HepG2 (cell line): ENCODE results near the gene CTSW. TPM values are rescaled to one million over a fixed set of nuclear protein-coding genes. Genes with fewer than 3 reads are reported as not detected.

Source experiments
- AGO1 ChIP-seq: fragments of 200-400 bp; formaldehyde crosslinking; IDR thresholded peaks from 2 replicates; pipeline ENCODE4 v1.6.1; 2017; ENCODE audit warnings: mild to moderate bottlenecking, low read depth, low read length, moderate library complexity; ENCODE audit not compliant: poor library complexity, severe bottlenecking
- CCAR2 ChIP-seq: fragments of 200-400 bp; formaldehyde crosslinking; optimal IDR thresholded peaks from 2 replicates; pipeline ENCODE3; 2018; ENCODE audit warnings: low read depth, mild to moderate bottlenecking, low read length, moderate library complexity
- DR1 ChIP-seq: sonication (generic); formaldehyde crosslinking; IDR thresholded peaks from 2 replicates; pipeline ENCODE4 v1.8.0; 2021; ENCODE audit warnings: mild to moderate bottlenecking, missing genetic modification reagents, inconsistent platforms
- GLI4 ChIP-seq: sonication (generic); formaldehyde crosslinking; IDR thresholded peaks from 2 replicates; pipeline ENCODE4 v1.5.1; 2020; ENCODE audit warnings: missing genetic modification reagents, mild to moderate bottlenecking, moderate library complexity, borderline replicate concordance
- HDAC6 ChIP-seq: fragments of 200-600 bp; sonication (generic); IDR thresholded peaks from 2 replicates; pipeline ENCODE4 v1.7.0; 2017; ENCODE audit warnings: mild to moderate bottlenecking, antibody characterized with exemption, low read length, low read depth
- IKZF1 ChIP-seq: fragments of 450-650 bp; IDR thresholded peaks from 2 replicates; pipeline ENCODE4 v1.7.1; 2016
- REXO4 ChIP-seq: sonication (generic); formaldehyde crosslinking; IDR thresholded peaks from 2 replicates; pipeline ENCODE4 v1.8.0; 2022; ENCODE audit warnings: missing genetic modification reagents, mild to moderate bottlenecking, borderline replicate concordance
- RFX5 ChIP-seq: IDR thresholded peaks from 2 replicates; pipeline ENCODE4 v1.6.1; 2011; ENCODE audit warnings: low read depth, low read length, improper control_type of control experiment
- SNAPC2 ChIP-seq: sonication (generic); formaldehyde crosslinking; IDR thresholded peaks from 2 replicates; pipeline ENCODE4 v1.8.1; 2022; ENCODE audit warnings: mild to moderate bottlenecking, missing genetic modification reagents
- SP2 ChIP-seq: sonication (generic); formaldehyde crosslinking; IDR thresholded peaks from 2 replicates; pipeline ENCODE4 v1.5.1; 2020; ENCODE audit warnings: mild to moderate bottlenecking, missing genetic modification reagents
- STAG1 ChIP-seq: sonication (generic); formaldehyde crosslinking; IDR thresholded peaks from 2 replicates; pipeline ENCODE4 v1.4.0; 2020; ENCODE audit warnings: missing genetic modification reagents
- ZFP1 ChIP-seq: IDR thresholded peaks from 2 replicates; pipeline ENCODE4 v1.6.1; 2016
- ZMAT3 ChIP-seq: sonication (generic); formaldehyde crosslinking; conservative IDR thresholded peaks from 2 replicates; pipeline ENCODE4 v1.7.0; 2021; ENCODE audit warnings: missing genetic modification reagents
- ZNF292 ChIP-seq: sonication (generic); formaldehyde crosslinking; IDR thresholded peaks from 2 replicates; pipeline ENCODE4 v1.8.1; 2022; ENCODE audit warnings: mild to moderate bottlenecking, low read depth, missing genetic modification reagents, borderline replicate concordance
- ZNF317 ChIP-seq: sonication (generic); formaldehyde crosslinking; IDR thresholded peaks from 2 replicates; pipeline ENCODE4 v1.5.0; 2020; ENCODE audit warnings: mild to moderate bottlenecking, missing genetic modification reagents
- ZNF335 ChIP-seq: sonication (generic); formaldehyde crosslinking; IDR thresholded peaks from 2 replicates; pipeline ENCODE4 v1.4.0; 2020; ENCODE audit warnings: missing genetic modification reagents
- ZNF552 ChIP-seq: sonication (generic); formaldehyde crosslinking; IDR thresholded peaks from 2 replicates; pipeline ENCODE4 v1.9.0; 2022; ENCODE audit warnings: missing genetic modification reagents, mild to moderate bottlenecking, borderline replicate concordance
- polyA plus RNA-seq, 8 experiments: library from polyadenylated mRNA; depleted of rRNA in 3 of 8; stranded (reverse) in 7 of 8; unstranded in 1 of 8; fragments of >200 nt; fragmentation: Illumina TruSeq in 4 of 8; extraction: Trizol in 4 of 8; gene quantifications; 2 replicates each; pipeline versions ENCODE4 v1.2.1 to v1.2.3, GENCODE V29; 2011 to 2016; ENCODE audit warnings: low read depth in 4 of 8, missing spikeins in 1 of 8, mixed read lengths in 1 of 8; ENCODE audit not compliant: insufficient read depth in 1 of 8
- total RNA-seq, 5 experiments: library from RNA; depleted of rRNA; stranded (reverse); fragments of >200 nt; fragmentation: Illumina TruSeq; extraction: Trizol; gene quantifications; 2 replicates each; pipeline ENCODE4 v1.2.3, GENCODE V29; 2016; ENCODE audit warnings: low read depth in 1 of 5
- TF ChIP-seq, protein P1 (sequence below): IDR thresholded peaks from 2 replicates; pipeline ENCODE4 v1.6.1; 2012; ENCODE audit warnings: low read depth, low read length, improper control_type of control experiment
- TF ChIP-seq, protein P2 (sequence below): sonication (generic); formaldehyde crosslinking; IDR thresholded peaks from 2 replicates; pipeline ENCODE4 v1.8.1; 2023; ENCODE audit warnings: mild to moderate bottlenecking, missing genetic modification reagents, borderline replicate concordance
- TF ChIP-seq, protein P3 (sequence below): sonication (generic); formaldehyde crosslinking; IDR thresholded peaks from 2 replicates; pipeline ENCODE4 v1.4.0; 2020; ENCODE audit warnings: mild to moderate bottlenecking, missing genetic modification reagents
- TF ChIP-seq, protein P4 (sequence below): sonication (generic); formaldehyde crosslinking; IDR thresholded peaks from 2 replicates; pipeline ENCODE4 v1.8.1; 2022; ENCODE audit warnings: mild to moderate bottlenecking, missing genetic modification reagents
- TF ChIP-seq, protein P5 (sequence below): sonication (generic); formaldehyde crosslinking; IDR thresholded peaks from 2 replicates; pipeline ENCODE4 v1.8.0; 2022; ENCODE audit warnings: low read depth, missing genetic modification reagents
- TF ChIP-seq, protein P6 (sequence below): sonication (generic); formaldehyde crosslinking; IDR thresholded peaks from 2 replicates; pipeline ENCODE4 v1.8.1; 2023; ENCODE audit warnings: missing genetic modification reagents, mild to moderate bottlenecking, borderline replicate concordance

The CTSW gene
- total and polyA plus RNA-seq, 2 of the 13 experiments (the other 11 are each of a cell fraction or from before 2014, with no cell fraction given): 0.09 TPM; not detected in 1

DNA sequence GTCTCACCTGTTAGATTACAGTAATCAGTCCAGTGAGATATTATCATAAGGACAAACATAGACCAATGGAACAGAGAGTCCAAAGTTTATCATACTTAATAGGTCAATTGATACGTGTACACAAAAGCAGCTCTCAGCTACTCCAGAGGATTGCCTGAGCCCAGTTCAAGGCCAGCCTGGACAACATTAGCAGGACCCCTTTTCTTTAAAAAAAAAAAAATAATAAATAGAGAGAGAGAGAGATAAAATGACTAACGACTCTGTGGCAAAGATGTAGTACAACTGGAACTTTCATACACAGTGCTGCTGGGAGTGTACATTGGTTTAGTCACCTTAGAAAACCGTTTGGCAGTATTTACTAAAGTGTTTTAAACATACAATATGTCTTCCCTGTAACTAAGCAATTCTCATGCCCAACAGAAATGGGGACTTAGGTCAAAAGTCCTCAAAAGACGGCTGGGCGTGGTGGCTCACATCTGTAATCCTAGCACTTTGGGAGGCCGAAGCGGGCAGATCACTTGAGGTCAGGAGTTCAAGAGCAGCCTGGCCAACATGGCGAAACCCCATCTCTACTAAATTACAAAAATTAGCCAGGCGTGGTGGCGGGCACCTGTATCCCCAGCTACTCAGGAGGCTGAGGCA lies 35.3 kb upstream of the CTSW start (continued):
- TF ChIP-seq, protein P1, sequence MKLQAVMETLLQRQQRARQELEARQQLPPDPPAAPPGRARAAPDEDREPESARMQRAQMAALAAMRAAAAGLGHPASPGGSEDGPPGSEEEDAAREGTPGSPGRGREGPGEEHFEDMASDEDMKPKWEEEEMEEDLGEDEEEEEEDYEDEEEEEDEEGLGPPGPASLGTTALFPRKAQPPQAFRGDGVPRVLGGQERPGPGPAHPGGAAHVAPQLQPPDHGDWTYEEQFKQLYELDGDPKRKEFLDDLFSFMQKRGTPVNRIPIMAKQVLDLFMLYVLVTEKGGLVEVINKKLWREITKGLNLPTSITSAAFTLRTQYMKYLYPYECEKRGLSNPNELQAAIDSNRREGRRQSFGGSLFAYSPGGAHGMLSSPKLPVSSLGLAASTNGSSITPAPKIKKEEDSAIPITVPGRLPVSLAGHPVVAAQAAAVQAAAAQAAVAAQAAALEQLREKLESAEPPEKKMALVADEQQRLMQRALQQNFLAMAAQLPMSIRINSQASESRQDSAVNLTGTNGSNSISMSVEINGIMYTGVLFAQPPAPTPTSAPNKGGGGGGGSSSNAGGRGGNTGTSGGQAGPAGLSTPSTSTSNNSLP: peak; percentile 82
- TF ChIP-seq SNAPC2 (CRISPR knock-in tag) (no peak), AGO1 (no peak), ZNF292 (CRISPR knock-in tag) (no peak), RFX5 (no peak), ZNF335 (CRISPR knock-in tag) (no peak), DR1 (CRISPR knock-in tag) (no peak), IKZF1 (no peak), STAG1 (CRISPR knock-in tag) (no peak), ZMAT3 (CRISPR knock-in tag) (no peak), ZFP1 (CRISPR knock-in tag) (no peak), ZNF552 (CRISPR knock-in tag) (no peak), CCAR2 (no peak), SP2 (CRISPR knock-in tag) (no peak), GLI4 (CRISPR knock-in tag) (no peak), ZNF317 (no peak), REXO4 (no peak), HDAC6 (no peak)
- TF ChIP-seq, protein P2, sequence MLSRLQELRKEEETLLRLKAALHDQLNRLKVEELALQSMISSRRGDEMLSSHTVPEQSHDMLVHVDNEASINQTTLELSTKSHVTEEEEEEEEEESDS (CRISPR knock-in tag): no peak
- TF ChIP-seq, protein P3, sequence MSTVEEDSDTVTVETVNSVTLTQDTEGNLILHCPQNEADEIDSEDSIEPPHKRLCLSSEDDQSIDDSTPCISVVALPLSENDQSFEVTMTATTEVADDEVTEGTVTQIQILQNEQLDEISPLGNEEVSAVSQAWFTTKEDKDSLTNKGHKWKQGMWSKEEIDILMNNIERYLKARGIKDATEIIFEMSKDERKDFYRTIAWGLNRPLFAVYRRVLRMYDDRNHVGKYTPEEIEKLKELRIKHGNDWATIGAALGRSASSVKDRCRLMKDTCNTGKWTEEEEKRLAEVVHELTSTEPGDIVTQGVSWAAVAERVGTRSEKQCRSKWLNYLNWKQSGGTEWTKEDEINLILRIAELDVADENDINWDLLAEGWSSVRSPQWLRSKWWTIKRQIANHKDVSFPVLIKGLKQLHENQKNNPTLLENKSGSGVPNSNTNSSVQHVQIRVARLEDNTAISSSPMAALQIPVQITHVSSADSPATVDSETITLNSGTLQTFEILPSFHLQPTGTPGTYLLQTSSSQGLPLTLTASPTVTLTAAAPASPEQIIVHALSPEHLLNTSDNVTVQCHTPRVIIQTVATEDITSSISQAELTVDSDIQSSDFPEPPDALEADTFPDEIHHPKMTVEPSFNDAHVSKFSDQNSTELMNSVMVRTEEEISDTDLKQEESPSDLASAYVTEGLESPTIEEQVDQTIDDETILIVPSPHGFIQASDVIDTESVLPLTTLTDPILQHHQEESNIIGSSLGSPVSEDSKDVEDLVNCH (CRISPR knock-in tag): no peak
- TF ChIP-seq, protein P4, sequence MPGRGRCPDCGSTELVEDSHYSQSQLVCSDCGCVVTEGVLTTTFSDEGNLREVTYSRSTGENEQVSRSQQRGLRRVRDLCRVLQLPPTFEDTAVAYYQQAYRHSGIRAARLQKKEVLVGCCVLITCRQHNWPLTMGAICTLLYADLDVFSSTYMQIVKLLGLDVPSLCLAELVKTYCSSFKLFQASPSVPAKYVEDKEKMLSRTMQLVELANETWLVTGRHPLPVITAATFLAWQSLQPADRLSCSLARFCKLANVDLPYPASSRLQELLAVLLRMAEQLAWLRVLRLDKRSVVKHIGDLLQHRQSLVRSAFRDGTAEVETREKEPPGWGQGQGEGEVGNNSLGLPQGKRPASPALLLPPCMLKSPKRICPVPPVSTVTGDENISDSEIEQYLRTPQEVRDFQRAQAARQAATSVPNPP (CRISPR knock-in tag): no peak
- TF ChIP-seq, protein P5, sequence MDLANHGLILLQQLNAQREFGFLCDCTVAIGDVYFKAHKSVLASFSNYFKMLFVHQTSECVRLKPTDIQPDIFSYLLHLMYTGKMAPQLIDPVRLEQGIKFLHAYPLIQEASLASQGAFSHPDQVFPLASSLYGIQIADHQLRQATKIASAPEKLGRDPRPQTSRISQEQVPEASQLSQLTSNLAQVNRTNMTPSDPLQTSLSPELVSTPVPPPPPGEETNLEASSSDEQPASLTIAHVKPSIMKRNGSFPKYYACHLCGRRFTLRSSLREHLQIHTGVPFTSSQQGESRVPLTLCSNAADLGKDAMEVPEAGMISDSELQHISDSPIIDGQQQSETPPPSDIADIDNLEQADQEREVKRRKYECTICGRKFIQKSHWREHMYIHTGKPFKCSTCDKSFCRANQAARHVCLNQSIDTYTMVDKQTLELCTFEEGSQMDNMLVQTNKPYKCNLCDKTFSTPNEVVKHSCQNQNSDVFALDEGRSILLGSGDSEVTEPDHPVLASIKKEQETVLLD (CRISPR knock-in tag): no peak
- TF ChIP-seq, protein P6, sequence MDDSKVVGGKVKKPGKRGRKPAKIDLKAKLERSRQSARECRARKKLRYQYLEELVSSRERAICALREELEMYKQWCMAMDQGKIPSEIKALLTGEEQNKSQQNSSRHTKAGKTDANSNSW: no peak
